ENCODE results near the gene EIF3B. TPM values are rescaled to one million over a fixed set of nuclear protein-coding genes. Genes with fewer than 3 reads are reported as not detected.

Gene EIF3B
- total and polyA plus RNA-seq, 12 donors, result 81.4 to 183 (median 110) TPM

DNA sequence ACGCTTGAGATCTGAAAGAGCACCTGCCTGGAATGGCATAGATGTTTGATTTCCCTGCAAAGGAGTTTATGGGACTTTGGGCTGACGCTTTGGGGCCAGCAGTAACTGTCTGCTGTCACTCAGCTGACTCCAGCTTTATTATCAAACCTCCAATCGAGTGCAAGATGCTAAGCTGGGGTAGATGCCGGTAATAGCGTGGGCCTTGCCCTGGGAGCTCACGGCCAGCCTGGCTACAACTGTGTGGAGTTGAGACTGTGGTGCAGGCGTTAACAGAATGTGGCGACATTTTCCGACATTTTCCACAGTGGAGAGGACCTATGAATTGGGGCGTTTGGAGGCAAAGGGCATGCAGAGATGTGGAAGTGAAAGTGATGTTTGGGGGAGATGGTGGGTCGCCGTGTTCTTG lies 50.1 kb downstream of the EIF3B start:
- DNase-seq, result no peak
- WGBS, 4 donors, result 55 to 69% (median 62%) methylated on average over 12 of the region's 12 CpGs
- Histone ChIP-seq H3K4me1 (replicated peaks in 1 of 2) (peaks cover 44 to 65% of the 10 kb centered on the region in 2 donors), H3K4me3 (peak overlapping the region in 2 of 4 donors; percentile 64 to 76), H3K9me3 (replicated peaks in 1 of 3) (no peaks in the 10 kb centered on the region), H3K27ac (peak overlapping the region in 2 of 5 donors; percentile 62 to 89), H3K27me3 (no peaks in the 10 kb centered on the region), H3K36me3 (replicated peaks in 1 of 2) (no peaks in the 10 kb centered on the region)
- intact Hi-C loops (cut with DNase I), result loop anchor here in 1 of 2 donors (5.0 kb wide), 1 partner anchor 47 kb away; no protein-coding TSS in a partner anchor
- TF ChIP-seq, protein P1, sequence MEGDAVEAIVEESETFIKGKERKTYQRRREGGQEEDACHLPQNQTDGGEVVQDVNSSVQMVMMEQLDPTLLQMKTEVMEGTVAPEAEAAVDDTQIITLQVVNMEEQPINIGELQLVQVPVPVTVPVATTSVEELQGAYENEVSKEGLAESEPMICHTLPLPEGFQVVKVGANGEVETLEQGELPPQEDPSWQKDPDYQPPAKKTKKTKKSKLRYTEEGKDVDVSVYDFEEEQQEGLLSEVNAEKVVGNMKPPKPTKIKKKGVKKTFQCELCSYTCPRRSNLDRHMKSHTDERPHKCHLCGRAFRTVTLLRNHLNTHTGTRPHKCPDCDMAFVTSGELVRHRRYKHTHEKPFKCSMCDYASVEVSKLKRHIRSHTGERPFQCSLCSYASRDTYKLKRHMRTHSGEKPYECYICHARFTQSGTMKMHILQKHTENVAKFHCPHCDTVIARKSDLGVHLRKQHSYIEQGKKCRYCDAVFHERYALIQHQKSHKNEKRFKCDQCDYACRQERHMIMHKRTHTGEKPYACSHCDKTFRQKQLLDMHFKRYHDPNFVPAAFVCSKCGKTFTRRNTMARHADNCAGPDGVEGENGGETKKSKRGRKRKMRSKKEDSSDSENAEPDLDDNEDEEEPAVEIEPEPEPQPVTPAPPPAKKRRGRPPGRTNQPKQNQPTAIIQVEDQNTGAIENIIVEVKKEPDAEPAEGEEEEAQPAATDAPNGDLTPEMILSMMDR (IDR thresholded peaks at IDR 0.05), result no peak
- TF ChIP-seq POLR2A (IDR thresholded peaks at IDR 0.05), result no peak

DNA sequence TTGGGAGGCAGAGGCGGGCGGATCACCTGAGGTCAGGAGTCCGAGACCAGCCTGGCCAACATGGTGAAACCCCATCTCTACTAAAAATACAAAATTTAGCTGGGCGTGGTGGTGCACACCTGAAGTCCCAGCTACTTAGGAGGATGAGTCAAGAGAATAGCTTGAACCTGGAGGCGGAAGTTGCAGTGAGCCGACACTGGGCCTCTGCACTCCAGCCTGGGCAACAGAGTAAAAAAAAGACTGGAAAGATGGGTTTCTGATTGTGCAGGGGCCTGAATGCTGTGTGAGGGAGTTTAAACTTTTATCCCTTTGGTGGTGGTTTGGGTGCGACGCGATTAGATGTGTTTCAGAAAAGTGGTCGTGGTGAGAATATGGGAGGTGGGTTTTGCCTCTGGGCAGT lies 50.6 kb downstream of the EIF3B start:
- Histone ChIP-seq H3K27me3 (no peaks in the 10 kb centered on the region), H3K9me3 (replicated peaks in 1 of 3) (no peaks in the 10 kb centered on the region), H3K4me1 (replicated peaks in 1 of 2) (peaks cover 42 to 65% of the 10 kb centered on the region in 2 donors), H3K4me3 (no peak overlapping the region), H3K36me3 (replicated peaks in 1 of 2) (no peaks in the 10 kb centered on the region), H3K27ac (peak overlapping the region in 1 of 5 donors; percentile 3)
- intact Hi-C loops (cut with DNase I), result no loop called here
- no peak for DNase-seq
- TF ChIP-seq, protein P1 (IDR thresholded peaks at IDR 0.05), result no peak
- no peak for TF ChIP-seq POLR2A (IDR thresholded peaks at IDR 0.05)
- WGBS, 4 donors, result 87 to 91% (median 90%) methylated on average over 9 to 10 of the region's 10 CpGs

DNA sequence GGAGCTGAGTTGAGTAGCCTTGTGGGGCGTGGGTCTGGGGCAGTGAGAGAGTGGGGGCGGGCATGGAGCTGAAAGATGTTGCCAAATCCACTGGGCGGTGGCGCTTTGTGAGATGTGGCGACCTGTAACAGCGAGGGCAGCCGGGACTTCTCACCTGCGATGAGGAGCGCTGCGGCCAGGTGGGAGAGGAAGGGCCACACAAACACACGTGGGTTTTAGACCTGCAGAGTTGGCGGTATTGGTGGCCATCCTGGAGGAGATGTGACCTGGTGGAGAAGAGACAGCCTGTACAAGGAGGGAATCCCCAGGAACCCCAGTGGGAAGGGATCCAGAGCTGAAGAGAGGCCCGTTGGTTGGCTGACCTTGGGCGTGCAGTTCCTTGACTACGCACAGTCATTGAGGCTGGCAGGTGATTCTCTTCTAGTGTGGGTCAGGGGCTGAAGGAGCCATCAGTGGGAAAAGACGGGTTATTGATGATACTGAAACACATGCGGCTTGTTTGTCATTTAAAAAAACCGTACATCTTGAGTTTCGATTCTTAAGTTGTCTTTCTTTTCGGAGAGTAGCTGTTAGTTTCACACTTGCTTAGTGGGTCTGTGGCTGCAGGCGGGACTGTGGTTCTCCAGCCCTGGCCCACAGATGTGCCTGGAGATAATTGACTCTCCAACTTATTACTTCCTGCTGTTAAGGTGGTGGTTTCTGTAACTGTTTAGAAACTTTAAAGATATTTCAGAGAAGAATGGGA lies 51.1 kb downstream of the EIF3B start:
- Histone ChIP-seq H3K27ac (peak overlapping the region in 1 of 5 donors; percentile 3), H3K27me3 (no peaks in the 10 kb centered on the region), H3K4me1 (replicated peaks in 1 of 2) (peaks cover 39 to 65% of the 10 kb centered on the region in 2 donors), H3K4me3 (no peak overlapping the region), H3K36me3 (replicated peaks in 1 of 2) (no peaks in the 10 kb centered on the region), H3K9me3 (replicated peaks in 1 of 3) (no peaks in the 10 kb centered on the region)
- DNase-seq, result peak; percentile 45 to 84 (median 72)
- WGBS, 4 donors, result 58 to 78% (median 73%) methylated on average over 21 of the region's 21 CpGs
- TF ChIP-seq, protein P1 (IDR thresholded peaks at IDR 0.05), result no peak
- no peak for TF ChIP-seq POLR2A (IDR thresholded peaks at IDR 0.05)
- intact Hi-C loops (cut with DNase I), result no loop called here

DNA sequence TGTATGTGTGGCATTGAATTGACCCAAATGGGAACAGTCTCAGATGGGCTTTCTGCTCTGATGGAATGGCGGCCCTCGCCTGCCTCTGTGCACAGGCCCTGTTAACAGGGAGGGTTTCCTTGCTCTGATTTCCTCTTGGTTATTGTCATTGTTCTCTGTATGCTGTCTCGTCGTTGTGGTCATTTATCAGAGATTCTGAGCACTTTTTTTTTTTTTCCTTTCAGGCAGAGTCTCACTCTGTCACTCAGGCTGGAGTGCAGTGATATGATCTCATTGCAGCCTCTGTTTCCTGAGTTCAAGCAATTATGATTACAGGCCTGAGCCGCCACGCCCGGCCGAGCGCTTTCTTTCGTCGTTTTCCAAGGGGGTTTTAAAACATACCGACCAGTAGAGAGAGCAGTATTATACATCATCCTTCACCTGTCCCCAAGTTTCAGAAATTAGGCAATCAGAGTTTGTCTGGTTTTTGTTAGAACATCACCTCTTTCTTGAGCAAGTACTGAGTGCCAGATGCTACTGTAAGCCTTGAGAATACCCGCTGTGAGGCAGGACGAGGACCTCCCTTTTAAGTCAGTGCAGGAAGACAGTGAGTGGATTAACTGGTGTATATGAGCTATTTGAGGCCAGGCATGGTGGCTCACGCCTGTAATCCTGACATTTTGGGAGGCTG lies 55.3 kb downstream of the EIF3B start:
- intact Hi-C loops (cut with DNase I), result no loop called here
- 70 to 78% (median 72%) methylated on average over 15 of the region's 15 CpGs for WGBS, 4 donors
- TF ChIP-seq POLR2A (IDR thresholded peaks at IDR 0.05), result no peak
- TF ChIP-seq, protein P1 (IDR thresholded peaks at IDR 0.05), result no peak
- H3K36me3 ChIP-seq (replicated peaks in 1 of 2), result no peaks in the 10 kb centered on the region
- peak overlapping the region in 2 of 5 donors; percentile 47 to 64 for H3K27ac ChIP-seq
- H3K9me3 ChIP-seq (replicated peaks in 1 of 3), result no peaks in the 10 kb centered on the region
- no peak overlapping the region for H3K4me3 ChIP-seq
- H3K27me3 ChIP-seq, result no peaks in the 10 kb centered on the region
- peaks cover 56 to 79% of the 10 kb centered on the region in 2 donors for H3K4me1 ChIP-seq (replicated peaks in 1 of 2)
- DNase-seq, result no peak

All from adrenal gland (tissue), 12 donors.